PFSK-1 (cell line): ENCODE measurements around the gene RASGRF1.

ENCODE experiments used
- FOXP2 ChIP-seq: optimal IDR thresholded peaks from 2 replicates; pipeline ENCODE3; 2011; ENCODE audit warnings: borderline replicate concordance, control low read depth, inconsistent platforms; ENCODE audit not compliant: insufficient read depth; ENCODE audit errors: extremely low read length, extremely low read depth
- POLR2AphosphoS5 ChIP-seq: IDR thresholded peaks from 2 replicates; pipeline ENCODE4 v1.6.1; 2012; ENCODE audit warnings: low read depth, mild to moderate bottlenecking, control low read depth, low read length, moderate library complexity
- REST ChIP-seq, 2 experiments: IDR thresholded peaks; 2 replicates each; pipeline versions ENCODE4 v1.6.1 to v1.8.0; 2011 to 2012; ENCODE audit warnings: low read depth in 2 of 2, low read length in 2 of 2, control low read depth in 1 of 2, inconsistent platforms in 1 of 2, mild to moderate bottlenecking in 1 of 2, moderate library complexity in 1 of 2; ENCODE audit not compliant: insufficient read depth in 1 of 2
- SIN3A ChIP-seq: IDR thresholded peaks from 2 replicates; pipeline ENCODE4 v1.6.1; 2012; ENCODE audit warnings: mild to moderate bottlenecking, low read length, moderate library complexity, borderline replicate concordance; ENCODE audit not compliant: insufficient read depth
- TAF1 ChIP-seq: IDR thresholded peaks from 2 replicates; pipeline ENCODE4 v1.6.1; 2012; ENCODE audit warnings: low read length, control low read depth, borderline replicate concordance; ENCODE audit not compliant: insufficient read depth

- TF ChIP-seq POLR2AphosphoS5 (no peak), TAF1 (no peak), REST (IDR thresholded peaks at IDR 0.05; ENCODE audit: insufficient read depth in 1 of 2, low read depth in 2 of 2, low read length in 2 of 2) (no peak), SIN3A (no peak), FOXP2 (no peak)
Observed at GRCh38 chr15:79058260-79058850, 32.2 kb downstream of the RASGRF1 start.
